Hematopoietic multipotent progenitor cell (in vitro differentiated cells): ENCODE results near the gene ZNF888. TPM values are rescaled to one million over a fixed set of nuclear protein-coding genes. Genes with fewer than 3 reads are reported as not detected.
A peak's percentile ranks its signal among the peaks of the same experiment; 100 is the strongest.
"Not testable (repeated sequence)": the region's sequence is repeated elsewhere in the genome, so short reads cannot be mapped to it uniquely, and the experiment has no call there.

Source experiments
- DNase-seq, 3 donors: peaks; one replicate each; pipeline ENCODE4 v3.0.0-alpha.2; 2011 to 2015; ENCODE audit warnings: low read depth in 2 of 3, low spot score in 2 of 3
- small RNA-seq: library from RNA; depleted of rRNA; stranded (forward); fragments of <200 nt; gene quantifications from one replicate; pipeline ENCODE3, GENCODE V24; 2012
- total RNA-seq: library from RNA; depleted of rRNA; stranded (reverse); fragments of >200 nt; gene quantifications from one replicate; pipeline ENCODE4 v1.2.3, GENCODE V29; 2012

ZNF888 gene
- total RNA-seq, 1 donor = 7.0 TPM

- DNase-seq = no peak
These were observed 33.3 kb downstream of the ZNF888 start for GRCh38 chr19:52889931-52890330.

GRCh38 chr19:52889076-52889475 is 34.2 kb downstream of the ZNF888 start:
- no peak for DNase-seq

GRCh38 chr19:52880895-52881389 is 42.3 kb downstream of the ZNF888 start:
- no peak for DNase-seq

GRCh38 chr19:52872996-52873395 is 50.2 kb downstream of the ZNF888 start:
- not testable (repeated sequence) for DNase-seq

GRCh38 chr19:52871466-52871865 is 51.8 kb downstream of the ZNF888 start:
- DNase-seq = no peak

GRCh38 chr19:52868031-52868430 is 55.2 kb downstream of the ZNF888 start:
- not testable (repeated sequence) for DNase-seq

- peak; percentile 16 to 74 (median 63) for DNase-seq
These were observed 65.6 kb downstream of the ZNF888 start, which contains the start of gene ZNF468 for GRCh38 chr19:52857378-52858191. Gene ZNF468 (minus strand): TSS chr19:52857619. CDS start chr19:52854272, 3,347 bp downstream.

GRCh38 chr19:52856540-52857377 is 66.5 kb downstream of the ZNF888 start:
- not testable (repeated sequence) for DNase-seq

Small RNA genes within 50 kb of the gene (small RNA-seq; reads per million reads assigned to genes)
- gene ZNF320 = 1.7 reads per million, percentile 60 among the genes with 10 or more reads in this experiment

Other genes starting within 250 kb of the ZNF888 start
- 11.6 TPM for gene ZNF611, start 188.4 kb downstream of the ZNF888 start, total RNA-seq
- 7.0 TPM for gene ZNF600, start 136.6 kb downstream of the ZNF888 start, total RNA-seq
- 10.5 TPM for gene ZNF28, start 101.8 kb downstream of the ZNF888 start, total RNA-seq
- gene ZNF468, start 65.8 kb downstream of the ZNF888 start, total RNA-seq = 16.4 TPM
- 9.4 TPM for gene ZNF320, start 25.8 kb downstream of the ZNF888 start, total RNA-seq
- 9.2 TPM for gene ZNF816, start 39.5 kb upstream of the ZNF888 start, total RNA-seq
- gene ERVV-1, start 90.5 kb upstream of the ZNF888 start, total RNA-seq = under 0.01 TPM
- not detected for gene ERVV-2, start 121.3 kb upstream of the ZNF888 start, total RNA-seq
- gene ZNF160, start 180.0 kb upstream of the ZNF888 start, total RNA-seq = 33.4 TPM
- gene ZNF415, start 209.5 kb upstream of the ZNF888 start, total RNA-seq = 4.6 TPM
- gene ZNF347, start 235.6 kb upstream of the ZNF888 start, total RNA-seq = 3.2 TPM